ENCODE data around the gene PCDH8. TPM values are rescaled to one million over a fixed set of nuclear protein-coding genes. Genes with fewer than 3 reads are reported as not detected.

Gene PCDH8
- total RNA-seq, 4 donors from 2014 or later, result not detected

GRCh38 chr13:52850396-52851136 is 2.1 kb upstream of the PCDH8 start:
- ATAC-seq (ENCODE audit: low FRiP score) (peak; percentile 49), DNase-seq (ENCODE audit: low spot score) (no peak)
- TF ChIP-seq, protein P1, sequence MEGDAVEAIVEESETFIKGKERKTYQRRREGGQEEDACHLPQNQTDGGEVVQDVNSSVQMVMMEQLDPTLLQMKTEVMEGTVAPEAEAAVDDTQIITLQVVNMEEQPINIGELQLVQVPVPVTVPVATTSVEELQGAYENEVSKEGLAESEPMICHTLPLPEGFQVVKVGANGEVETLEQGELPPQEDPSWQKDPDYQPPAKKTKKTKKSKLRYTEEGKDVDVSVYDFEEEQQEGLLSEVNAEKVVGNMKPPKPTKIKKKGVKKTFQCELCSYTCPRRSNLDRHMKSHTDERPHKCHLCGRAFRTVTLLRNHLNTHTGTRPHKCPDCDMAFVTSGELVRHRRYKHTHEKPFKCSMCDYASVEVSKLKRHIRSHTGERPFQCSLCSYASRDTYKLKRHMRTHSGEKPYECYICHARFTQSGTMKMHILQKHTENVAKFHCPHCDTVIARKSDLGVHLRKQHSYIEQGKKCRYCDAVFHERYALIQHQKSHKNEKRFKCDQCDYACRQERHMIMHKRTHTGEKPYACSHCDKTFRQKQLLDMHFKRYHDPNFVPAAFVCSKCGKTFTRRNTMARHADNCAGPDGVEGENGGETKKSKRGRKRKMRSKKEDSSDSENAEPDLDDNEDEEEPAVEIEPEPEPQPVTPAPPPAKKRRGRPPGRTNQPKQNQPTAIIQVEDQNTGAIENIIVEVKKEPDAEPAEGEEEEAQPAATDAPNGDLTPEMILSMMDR (IDR thresholded peaks at IDR 0.05), result no peak

- TF ChIP-seq, protein P1 (IDR thresholded peaks at IDR 0.05), result no peak
- DNase-seq (ENCODE audit: low spot score) (no peak), ATAC-seq (ENCODE audit: low FRiP score) (no peak)
Measured at GRCh38 chr13:52850072-52850395, 1.6 kb upstream of the PCDH8 start.

- DNase-seq (ENCODE audit: low spot score), result no peak
- no peak for ATAC-seq (ENCODE audit: low FRiP score)
- TF ChIP-seq, protein P1 (IDR thresholded peaks at IDR 0.05), result no peak
Measured at GRCh38 chr13:52849291-52850071, 1.0 kb upstream of the PCDH8 start.

GRCh38 chr13:52847682-52848432 is 583 bp downstream of the PCDH8 start:
- TF ChIP-seq, protein P1 (IDR thresholded peaks at IDR 0.05), result no peak
- no peak for ATAC-seq (ENCODE audit: low FRiP score)
- no peak for DNase-seq (ENCODE audit: low spot score)

- TF ChIP-seq, protein P1 (IDR thresholded peaks at IDR 0.05), result no peak
- no peak for DNase-seq (ENCODE audit: low spot score)
- no peak for ATAC-seq (ENCODE audit: low FRiP score)
Measured at GRCh38 chr13:52847322-52847681, 1.1 kb downstream of the PCDH8 start.

GRCh38 chr13:52846567-52847321 is 1.7 kb downstream of the PCDH8 start:
- DNase-seq (ENCODE audit: low spot score), result no peak
- peak; percentile 29 for ATAC-seq (ENCODE audit: low FRiP score)
- TF ChIP-seq, protein P1 (IDR thresholded peaks at IDR 0.05), result no peak

Data from omental fat pad (tissue), 4 donors.